ENCODE measurements around the gene TMED3. TPM values are rescaled to one million over a fixed set of nuclear protein-coding genes. Genes with fewer than 3 reads are reported as not detected.

TMED3 gene
- total RNA-seq, 1 experiment from 2014 or later, result 53.6 TPM

DNA sequence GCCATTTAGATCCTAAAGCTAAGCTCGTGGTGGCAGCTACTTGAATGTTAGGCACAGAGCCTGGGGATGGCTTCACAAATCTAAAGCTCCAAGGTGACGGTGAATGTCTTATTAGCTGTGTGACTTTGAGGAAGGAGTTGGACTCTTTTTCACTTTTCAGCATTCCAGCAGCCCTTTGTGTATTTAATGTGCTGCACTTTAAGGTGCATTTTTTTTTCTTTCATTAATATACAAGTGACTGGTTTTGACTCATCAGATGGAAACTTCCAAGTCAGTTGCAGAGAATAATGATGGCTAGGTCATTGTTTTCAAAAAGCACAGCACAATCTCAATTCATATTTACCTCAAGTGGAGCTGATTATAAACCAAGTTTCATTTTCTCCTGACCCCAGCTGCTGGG, 55.8 kb downstream of the TMED3 start:
- Histone ChIP-seq H3K79me2 (ENCODE audit: insufficient read depth, low read length) (no peaks in the 10 kb centered on the region), H3K9me2 (ENCODE audit: insufficient read depth) (no peaks in the 10 kb centered on the region), H3K27ac (ENCODE audit: low read depth, low read length) (no peak overlapping the region), H4K20me1 (ENCODE audit: insufficient read depth) (no peaks in the 10 kb centered on the region), H2AFZ (ENCODE audit: low read depth, low read length, poor library complexity, severe bottlenecking) (no peak overlapping the region), H3K4me1 (ENCODE audit: control insufficient read depth in 1 of 2, insufficient read depth in 2 of 2, low read length in 2 of 2) (no peaks in the 10 kb centered on the region), H3K4me3 (replicated peaks in 1 of 2; ENCODE audit: low read depth in 1 of 2, low read length in 2 of 2) (no peak overlapping the region), H3K9ac (ENCODE audit: low read length) (no peak overlapping the region), H3K9me3 (ENCODE audit: control insufficient read depth in 1 of 2, insufficient read depth in 1 of 2, low read depth in 1 of 2, low read length in 2 of 2) (no peaks in the 10 kb centered on the region), H3K4me2 (ENCODE audit: low read length) (no peak overlapping the region), H3K27me3 (ENCODE audit: insufficient read depth, low read length) (no peaks in the 10 kb centered on the region), H3K36me3 (ENCODE audit: control insufficient read depth in 1 of 2, insufficient read depth in 2 of 2, low read length in 2 of 2) (no peaks in the 10 kb centered on the region)
- TF ChIP-seq RAD21 (IDR thresholded peaks at IDR 0.05; ENCODE audit: low read depth), result no peak
- TF ChIP-seq POLR2A (IDR thresholded peaks at IDR 0.05; ENCODE audit: borderline replicate concordance, extremely low read depth, insufficient read depth, insufficient read length), result no peak
- TF ChIP-seq EZH2 (IDR thresholded peaks at IDR 0.05), result no peak
- TF ChIP-seq, protein P1, sequence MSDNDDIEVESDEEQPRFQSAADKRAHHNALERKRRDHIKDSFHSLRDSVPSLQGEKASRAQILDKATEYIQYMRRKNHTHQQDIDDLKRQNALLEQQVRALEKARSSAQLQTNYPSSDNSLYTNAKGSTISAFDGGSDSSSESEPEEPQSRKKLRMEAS (IDR thresholded peaks at IDR 0.05), result no peak
- TF ChIP-seq EGR1 (IDR thresholded peaks at IDR 0.05; ENCODE audit: low read depth), result no peak
- TF ChIP-seq JUND (IDR thresholded peaks at IDR 0.05), result no peak
- TF ChIP-seq, protein P2, sequence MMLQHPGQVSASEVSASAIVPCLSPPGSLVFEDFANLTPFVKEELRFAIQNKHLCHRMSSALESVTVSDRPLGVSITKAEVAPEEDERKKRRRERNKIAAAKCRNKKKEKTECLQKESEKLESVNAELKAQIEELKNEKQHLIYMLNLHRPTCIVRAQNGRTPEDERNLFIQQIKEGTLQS (IDR thresholded peaks at IDR 0.05), result no peak
- ATAC-seq (no peak), DNase-seq (ENCODE audit: low read depth, low spot score) (no peak)
- BruUV-seq (replicated peaks), result no TSS peak
- CTCF ChIA-PET, result interaction anchor here (1.2 to 2.1 kb wide), 4 partner anchors 14 to 487 kb away, joined by 3 to 9 read pairs (median 6); no protein-coding TSS in a partner anchor
- intact Hi-C loops (cut with micrococcal nuclease), result no loop called here
- RAD21 ChIA-PET (ENCODE audit: low non-redundant PET in 1 of 2, low total read pairs in 2 of 2, uncharacterized antibody in 2 of 2, unreplicated experiment in 2 of 2), result no interaction called here
- POLR2A ChIA-PET, result no interaction called here

DNA sequence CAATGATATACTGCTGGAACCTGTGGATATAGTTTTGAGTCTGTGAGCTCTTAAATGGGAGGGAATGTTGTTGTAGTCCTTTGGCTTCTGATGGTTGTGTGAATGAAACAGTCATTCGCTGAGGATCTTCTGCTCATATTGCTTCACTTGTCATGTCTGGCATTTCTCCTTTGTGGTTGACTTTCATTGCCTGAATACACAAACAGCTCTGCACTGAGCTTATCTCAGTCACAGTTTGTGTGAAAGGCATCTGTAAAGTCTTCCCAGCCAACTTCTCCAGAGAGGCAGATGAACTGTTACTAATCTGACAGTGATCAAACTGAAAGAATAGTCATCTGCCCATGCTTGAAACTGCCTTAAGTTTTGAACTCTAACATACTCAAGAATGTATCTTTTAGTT, 59.8 kb downstream of the TMED3 start:
- BruUV-seq (replicated peaks), result no TSS peak
- DNase-seq (ENCODE audit: low read depth, low spot score) (no peak), ATAC-seq (no peak)
- intact Hi-C loops (cut with micrococcal nuclease), result no loop called here
- Histone ChIP-seq H3K4me2 (ENCODE audit: low read length) (no peak overlapping the region), H3K27ac (ENCODE audit: low read depth, low read length) (no peak overlapping the region), H2AFZ (ENCODE audit: low read depth, low read length, poor library complexity, severe bottlenecking) (no peak overlapping the region), H3K36me3 (ENCODE audit: control insufficient read depth in 1 of 2, insufficient read depth in 2 of 2, low read length in 2 of 2) (no peaks in the 10 kb centered on the region), H3K4me3 (replicated peaks in 1 of 2; ENCODE audit: low read depth in 1 of 2, low read length in 2 of 2) (no peak overlapping the region), H3K79me2 (ENCODE audit: insufficient read depth, low read length) (no peaks in the 10 kb centered on the region), H3K9me2 (ENCODE audit: insufficient read depth) (no peaks in the 10 kb centered on the region), H3K27me3 (ENCODE audit: insufficient read depth, low read length) (no peaks in the 10 kb centered on the region), H4K20me1 (ENCODE audit: insufficient read depth) (no peaks in the 10 kb centered on the region), H3K9me3 (ENCODE audit: control insufficient read depth in 1 of 2, insufficient read depth in 1 of 2, low read depth in 1 of 2, low read length in 2 of 2) (no peaks in the 10 kb centered on the region), H3K4me1 (ENCODE audit: control insufficient read depth in 1 of 2, insufficient read depth in 2 of 2, low read length in 2 of 2) (no peaks in the 10 kb centered on the region), H3K9ac (ENCODE audit: low read length) (no peak overlapping the region)
- POLR2A ChIA-PET, result no interaction called here
- RAD21 ChIA-PET (ENCODE audit: low non-redundant PET in 1 of 2, low total read pairs in 2 of 2, uncharacterized antibody in 2 of 2, unreplicated experiment in 2 of 2), result no interaction called here
- CTCF ChIA-PET, result no interaction called here
- TF ChIP-seq YY1 (IDR thresholded peaks at IDR 0.05; ENCODE audit: extremely low read depth, insufficient replicate concordance, low read depth, low read length) (no peak), POLR2AphosphoS5 (IDR thresholded peaks at IDR 0.05; ENCODE audit: low read depth, low read length) (no peak), EZH2phosphoT487 (IDR thresholded peaks at IDR 0.05; ENCODE audit: borderline replicate concordance) (no peak), EZH2 (IDR thresholded peaks at IDR 0.05) (no peak), JUND (IDR thresholded peaks at IDR 0.05) (no peak)
- TF ChIP-seq, protein P3, sequence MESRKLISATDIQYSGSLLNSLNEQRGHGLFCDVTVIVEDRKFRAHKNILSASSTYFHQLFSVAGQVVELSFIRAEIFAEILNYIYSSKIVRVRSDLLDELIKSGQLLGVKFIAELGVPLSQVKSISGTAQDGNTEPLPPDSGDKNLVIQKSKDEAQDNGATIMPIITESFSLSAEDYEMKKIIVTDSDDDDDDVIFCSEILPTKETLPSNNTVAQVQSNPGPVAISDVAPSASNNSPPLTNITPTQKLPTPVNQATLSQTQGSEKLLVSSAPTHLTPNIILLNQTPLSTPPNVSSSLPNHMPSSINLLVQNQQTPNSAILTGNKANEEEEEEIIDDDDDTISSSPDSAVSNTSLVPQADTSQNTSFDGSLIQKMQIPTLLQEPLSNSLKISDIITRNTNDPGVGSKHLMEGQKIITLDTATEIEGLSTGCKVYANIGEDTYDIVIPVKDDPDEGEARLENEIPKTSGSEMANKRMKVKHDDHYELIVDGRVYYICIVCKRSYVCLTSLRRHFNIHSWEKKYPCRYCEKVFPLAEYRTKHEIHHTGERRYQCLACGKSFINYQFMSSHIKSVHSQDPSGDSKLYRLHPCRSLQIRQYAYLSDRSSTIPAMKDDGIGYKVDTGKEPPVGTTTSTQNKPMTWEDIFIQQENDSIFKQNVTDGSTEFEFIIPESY (IDR thresholded peaks at IDR 0.05; ENCODE audit: extremely low read depth, insufficient replicate concordance, low read length), result no peak
- TF ChIP-seq, protein P4, sequence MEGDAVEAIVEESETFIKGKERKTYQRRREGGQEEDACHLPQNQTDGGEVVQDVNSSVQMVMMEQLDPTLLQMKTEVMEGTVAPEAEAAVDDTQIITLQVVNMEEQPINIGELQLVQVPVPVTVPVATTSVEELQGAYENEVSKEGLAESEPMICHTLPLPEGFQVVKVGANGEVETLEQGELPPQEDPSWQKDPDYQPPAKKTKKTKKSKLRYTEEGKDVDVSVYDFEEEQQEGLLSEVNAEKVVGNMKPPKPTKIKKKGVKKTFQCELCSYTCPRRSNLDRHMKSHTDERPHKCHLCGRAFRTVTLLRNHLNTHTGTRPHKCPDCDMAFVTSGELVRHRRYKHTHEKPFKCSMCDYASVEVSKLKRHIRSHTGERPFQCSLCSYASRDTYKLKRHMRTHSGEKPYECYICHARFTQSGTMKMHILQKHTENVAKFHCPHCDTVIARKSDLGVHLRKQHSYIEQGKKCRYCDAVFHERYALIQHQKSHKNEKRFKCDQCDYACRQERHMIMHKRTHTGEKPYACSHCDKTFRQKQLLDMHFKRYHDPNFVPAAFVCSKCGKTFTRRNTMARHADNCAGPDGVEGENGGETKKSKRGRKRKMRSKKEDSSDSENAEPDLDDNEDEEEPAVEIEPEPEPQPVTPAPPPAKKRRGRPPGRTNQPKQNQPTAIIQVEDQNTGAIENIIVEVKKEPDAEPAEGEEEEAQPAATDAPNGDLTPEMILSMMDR (IDR thresholded peaks at IDR 0.05 in 2 of 3, conservative IDR thresholded peaks at IDR 0.05 in 1 of 3; ENCODE audit: borderline replicate concordance in 1 of 3, insufficient read depth in 1 of 3, low read depth in 2 of 3, low read length in 2 of 3), result no peak
- TF ChIP-seq, protein P5, sequence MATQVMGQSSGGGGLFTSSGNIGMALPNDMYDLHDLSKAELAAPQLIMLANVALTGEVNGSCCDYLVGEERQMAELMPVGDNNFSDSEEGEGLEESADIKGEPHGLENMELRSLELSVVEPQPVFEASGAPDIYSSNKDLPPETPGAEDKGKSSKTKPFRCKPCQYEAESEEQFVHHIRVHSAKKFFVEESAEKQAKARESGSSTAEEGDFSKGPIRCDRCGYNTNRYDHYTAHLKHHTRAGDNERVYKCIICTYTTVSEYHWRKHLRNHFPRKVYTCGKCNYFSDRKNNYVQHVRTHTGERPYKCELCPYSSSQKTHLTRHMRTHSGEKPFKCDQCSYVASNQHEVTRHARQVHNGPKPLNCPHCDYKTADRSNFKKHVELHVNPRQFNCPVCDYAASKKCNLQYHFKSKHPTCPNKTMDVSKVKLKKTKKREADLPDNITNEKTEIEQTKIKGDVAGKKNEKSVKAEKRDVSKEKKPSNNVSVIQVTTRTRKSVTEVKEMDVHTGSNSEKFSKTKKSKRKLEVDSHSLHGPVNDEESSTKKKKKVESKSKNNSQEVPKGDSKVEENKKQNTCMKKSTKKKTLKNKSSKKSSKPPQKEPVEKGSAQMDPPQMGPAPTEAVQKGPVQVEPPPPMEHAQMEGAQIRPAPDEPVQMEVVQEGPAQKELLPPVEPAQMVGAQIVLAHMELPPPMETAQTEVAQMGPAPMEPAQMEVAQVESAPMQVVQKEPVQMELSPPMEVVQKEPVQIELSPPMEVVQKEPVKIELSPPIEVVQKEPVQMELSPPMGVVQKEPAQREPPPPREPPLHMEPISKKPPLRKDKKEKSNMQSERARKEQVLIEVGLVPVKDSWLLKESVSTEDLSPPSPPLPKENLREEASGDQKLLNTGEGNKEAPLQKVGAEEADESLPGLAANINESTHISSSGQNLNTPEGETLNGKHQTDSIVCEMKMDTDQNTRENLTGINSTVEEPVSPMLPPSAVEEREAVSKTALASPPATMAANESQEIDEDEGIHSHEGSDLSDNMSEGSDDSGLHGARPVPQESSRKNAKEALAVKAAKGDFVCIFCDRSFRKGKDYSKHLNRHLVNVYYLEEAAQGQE (IDR thresholded peaks at IDR 0.05; ENCODE audit: low read depth), result no peak
